Fibroblast of skin of left biceps (primary cell): Measurements from ENCODE around the gene GSE1.

Source experiments
- DNase-seq, 2 experiments: peaks; one replicate each; pipeline ENCODE4 v3.0.0-alpha.2; 2013; ENCODE audit warnings: low read depth in 2 of 2

GSE1 gene

DNA sequence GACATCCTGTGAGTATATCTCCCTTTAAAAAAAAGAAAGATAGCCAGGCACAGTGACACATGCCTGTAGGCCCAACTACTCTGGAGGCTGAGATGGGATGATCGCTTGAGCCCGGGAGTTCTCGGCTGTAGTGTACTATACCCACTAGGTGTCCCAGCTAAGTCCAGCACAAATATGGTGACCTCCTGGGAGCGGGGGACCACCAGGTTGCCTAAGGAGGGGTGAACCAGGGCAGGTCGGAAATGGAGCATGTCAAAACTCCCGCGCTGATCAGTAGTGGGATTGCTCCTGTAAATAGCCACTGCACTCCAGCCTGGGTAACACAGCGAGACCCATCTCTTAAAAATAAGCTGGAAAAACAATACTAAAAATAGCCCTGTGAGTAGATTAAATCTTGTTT lies 46.2 kb downstream of the GSE1 start:
- DNase-seq: no peak

GRCh38 chr16:85659805-85660511 lies 46.8 kb downstream of the GSE1 start:
- DNase-seq: no peak

DNA sequence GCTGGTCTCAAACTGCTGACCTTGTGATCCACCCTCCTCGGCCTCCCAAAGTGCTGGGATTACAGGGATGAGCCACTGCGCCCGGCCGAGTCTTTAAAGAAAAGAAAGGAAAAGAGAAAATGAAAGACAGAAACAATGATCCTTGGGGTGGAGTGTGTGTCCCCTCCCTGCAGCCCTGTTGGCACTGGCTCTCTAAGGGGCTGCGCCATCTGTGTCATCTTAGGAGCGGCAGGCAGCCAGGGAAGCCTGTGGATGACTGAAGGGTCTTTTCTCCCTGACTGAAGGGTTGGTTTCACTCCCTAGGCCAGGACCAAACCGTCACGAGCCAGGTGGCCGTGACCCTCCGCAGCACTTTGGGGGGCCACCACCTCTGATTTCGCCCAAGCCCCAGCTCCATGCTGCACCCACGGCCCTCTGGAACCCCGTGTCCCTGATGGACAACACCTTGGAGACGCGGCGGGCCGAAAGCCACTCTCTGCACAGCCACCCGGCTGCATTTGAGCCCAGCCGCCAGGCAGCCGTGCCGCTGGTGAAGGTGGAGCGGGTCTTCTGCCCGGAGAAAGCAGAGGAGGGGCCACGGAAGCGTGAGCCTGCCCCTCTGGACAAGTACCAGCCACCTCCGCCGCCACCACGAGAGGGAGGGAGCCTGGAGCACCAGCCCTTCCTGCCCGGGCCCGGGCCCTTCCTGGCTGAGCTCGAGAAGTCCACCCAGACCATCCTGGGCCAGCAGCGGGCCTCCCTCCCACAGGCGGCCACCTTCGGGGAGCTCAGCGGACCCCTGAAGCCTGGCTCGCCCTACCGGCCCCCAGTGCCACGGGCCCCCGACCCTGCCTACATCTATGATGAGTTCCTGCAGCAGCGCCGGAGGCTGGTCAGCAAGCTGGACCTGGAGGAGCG lies 48.0 kb downstream of the GSE1 start:
- no peak for DNase-seq

DNA sequence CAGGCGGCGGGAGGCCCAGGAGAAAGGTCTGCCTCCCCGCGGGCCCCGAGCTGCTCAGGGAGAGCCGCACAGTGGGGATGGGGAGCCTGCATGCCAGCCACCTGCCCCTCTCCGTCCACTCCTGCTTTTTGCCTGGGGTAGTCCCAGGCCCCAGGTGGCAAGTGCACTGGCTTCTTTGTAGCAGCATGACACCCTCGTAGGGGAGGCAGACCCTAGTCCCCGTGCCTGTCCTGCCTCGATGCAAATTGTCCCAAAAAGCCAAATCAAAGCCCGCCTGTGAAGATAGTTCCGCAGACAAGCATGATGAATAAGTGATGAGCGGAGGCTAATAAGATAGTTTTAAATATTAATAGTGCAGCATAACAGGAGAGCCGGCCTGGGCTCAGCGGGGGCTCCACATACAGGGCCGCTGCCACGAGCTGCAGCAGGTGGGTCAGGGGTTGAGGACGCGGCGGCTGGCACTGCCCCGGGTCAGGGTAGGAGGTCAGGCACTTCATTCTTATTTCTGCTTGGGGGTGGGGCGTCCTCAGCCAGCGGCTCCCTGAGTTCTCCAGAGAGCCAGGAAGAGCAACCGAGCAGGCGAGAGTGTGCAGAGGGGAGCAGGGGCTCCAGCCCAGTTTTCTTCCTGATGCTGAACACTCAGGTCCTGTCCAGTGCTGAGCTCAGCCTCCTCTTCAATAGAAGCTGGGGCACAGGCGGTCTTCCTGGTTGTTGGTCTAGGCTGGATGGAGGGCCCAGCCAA lies 48.8 kb downstream of the GSE1 start:
- DNase-seq: no peak

DNA sequence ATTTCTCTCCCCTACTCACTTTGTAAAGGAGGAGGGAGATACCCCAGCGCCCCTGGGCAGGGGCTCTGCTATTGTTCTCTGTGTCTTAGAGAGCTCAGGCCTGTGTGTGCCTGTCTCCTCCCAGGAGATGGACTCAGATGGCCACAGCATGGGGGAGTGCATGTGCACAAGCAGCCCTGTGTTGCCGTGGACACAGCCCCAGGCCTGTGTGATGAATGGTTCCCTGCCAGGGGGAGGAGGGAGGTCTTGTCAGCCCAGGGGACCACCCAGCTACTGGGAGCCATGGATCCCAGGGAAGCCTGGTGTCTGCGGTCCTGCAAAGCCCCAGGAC lies 49.3 kb downstream of the GSE1 start:
- DNase-seq: no peak

DNA sequence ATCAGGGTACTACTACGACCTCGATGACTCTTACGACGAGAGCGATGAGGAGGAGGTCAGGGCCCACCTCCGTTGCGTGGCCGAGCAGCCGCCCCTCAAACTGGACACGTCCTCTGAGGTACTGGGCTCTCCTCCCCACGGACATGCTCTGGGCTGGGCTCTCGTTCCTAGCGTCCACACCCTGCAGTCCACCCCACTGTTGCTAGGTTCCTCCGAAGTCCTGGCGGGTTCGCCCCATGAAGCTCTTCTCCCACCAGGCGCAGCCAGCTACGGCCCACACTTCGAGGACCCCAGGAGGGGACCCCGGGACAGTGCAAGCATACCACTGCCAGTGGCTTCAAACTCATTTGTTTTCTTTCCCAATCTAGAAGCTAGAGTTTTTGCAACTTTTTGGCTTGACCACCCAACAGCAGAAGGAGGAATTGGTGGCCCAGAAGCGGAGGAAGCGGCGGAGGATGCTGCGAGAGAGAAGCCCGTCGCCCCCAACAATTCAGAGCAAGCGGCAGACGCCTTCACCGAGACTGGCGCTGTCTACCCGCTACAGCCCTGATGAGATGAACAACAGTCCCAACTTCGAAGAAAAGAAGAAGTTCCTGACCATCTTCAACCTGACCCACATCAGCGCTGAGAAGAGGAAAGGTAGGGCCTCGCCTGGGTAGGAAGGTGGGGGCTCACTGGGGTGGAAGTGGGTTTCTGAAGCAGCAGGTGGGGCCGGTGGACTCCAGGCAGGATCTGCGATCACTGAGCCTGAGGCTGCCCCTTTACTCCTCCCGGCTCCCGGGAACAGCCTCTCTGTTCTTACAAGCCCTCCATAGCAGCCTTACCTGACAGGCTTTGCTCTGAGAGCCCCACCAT lies 50.1 kb downstream of the GSE1 start:
- no peak for DNase-seq

- DNase-seq: no peak
These were observed 50.8 kb downstream of the GSE1 start for GRCh38 chr16:85663891-85664321.

- DNase-seq: no peak
These were observed 51.7 kb downstream of the GSE1 start for GRCh38 chr16:85664580-85665372.

GRCh38 chr16:85665373-85665740 lies 52.2 kb downstream of the GSE1 start:
- DNase-seq: no peak

DNA sequence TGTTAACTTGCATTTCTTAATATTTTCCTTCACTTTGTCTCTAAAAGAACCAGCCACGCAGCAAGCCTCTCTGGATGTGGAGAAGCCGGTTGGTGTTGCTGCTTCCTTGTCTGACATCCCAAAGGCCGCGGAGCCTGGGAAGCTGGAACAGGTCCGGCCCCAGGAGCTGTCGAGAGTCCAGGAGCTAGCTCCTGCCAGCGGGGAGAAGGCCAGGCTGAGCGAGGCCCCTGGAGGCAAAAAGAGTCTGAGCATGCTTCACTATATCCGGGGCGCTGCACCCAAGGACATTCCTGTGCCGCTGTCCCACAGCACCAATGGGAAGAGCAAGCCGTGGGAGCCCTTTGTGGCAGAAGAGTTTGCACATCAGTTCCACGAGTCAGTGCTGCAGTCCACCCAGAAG lies 52.8 kb downstream of the GSE1 start:
- DNase-seq: no peak

GRCh38 chr16:85667261-85667660 lies 54.1 kb downstream of the GSE1 start:
- DNase-seq: no peak

GRCh38 chr16:85667841-85668413 lies 54.8 kb downstream of the GSE1 start:
- no peak for DNase-seq

DNA sequence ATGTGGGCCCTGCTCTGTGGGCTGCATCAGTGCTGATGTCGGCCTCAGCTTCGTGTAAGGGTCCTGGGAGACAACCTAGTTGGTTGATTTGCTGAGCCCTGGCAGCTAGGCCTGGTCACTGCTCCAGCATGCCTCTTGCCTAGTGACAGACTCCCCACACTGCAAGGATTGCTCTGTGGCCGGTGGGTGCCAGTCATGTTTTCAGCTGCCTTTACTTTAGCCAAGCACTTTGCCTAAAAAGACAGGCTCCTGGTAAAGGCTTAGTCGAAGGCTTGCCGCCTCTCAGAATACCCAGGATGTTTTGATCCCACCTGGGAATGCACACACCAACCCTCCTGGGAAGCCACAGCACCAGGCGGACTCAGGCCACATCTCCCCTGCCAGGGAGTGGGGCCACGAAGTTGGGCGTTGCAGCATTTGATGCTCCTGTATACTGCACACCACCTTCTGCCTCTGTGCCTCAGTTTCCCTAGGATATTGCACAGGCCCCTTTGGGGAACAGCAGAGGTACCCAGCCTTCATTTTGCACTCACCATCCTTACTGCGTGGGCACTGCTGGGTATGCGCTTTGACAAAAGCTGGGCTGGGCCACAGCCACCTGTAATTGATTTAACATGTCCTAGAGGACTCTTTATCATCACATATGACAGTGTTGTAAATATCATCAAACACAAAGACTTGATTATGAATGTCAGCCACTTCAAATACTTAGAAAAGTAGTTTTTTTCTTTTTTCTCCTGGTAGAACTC lies 55.7 kb downstream of the GSE1 start:
- DNase-seq: no peak

- no peak for DNase-seq
These were observed 57.7 kb downstream of the GSE1 start for GRCh38 chr16:85670840-85671239.

DNA sequence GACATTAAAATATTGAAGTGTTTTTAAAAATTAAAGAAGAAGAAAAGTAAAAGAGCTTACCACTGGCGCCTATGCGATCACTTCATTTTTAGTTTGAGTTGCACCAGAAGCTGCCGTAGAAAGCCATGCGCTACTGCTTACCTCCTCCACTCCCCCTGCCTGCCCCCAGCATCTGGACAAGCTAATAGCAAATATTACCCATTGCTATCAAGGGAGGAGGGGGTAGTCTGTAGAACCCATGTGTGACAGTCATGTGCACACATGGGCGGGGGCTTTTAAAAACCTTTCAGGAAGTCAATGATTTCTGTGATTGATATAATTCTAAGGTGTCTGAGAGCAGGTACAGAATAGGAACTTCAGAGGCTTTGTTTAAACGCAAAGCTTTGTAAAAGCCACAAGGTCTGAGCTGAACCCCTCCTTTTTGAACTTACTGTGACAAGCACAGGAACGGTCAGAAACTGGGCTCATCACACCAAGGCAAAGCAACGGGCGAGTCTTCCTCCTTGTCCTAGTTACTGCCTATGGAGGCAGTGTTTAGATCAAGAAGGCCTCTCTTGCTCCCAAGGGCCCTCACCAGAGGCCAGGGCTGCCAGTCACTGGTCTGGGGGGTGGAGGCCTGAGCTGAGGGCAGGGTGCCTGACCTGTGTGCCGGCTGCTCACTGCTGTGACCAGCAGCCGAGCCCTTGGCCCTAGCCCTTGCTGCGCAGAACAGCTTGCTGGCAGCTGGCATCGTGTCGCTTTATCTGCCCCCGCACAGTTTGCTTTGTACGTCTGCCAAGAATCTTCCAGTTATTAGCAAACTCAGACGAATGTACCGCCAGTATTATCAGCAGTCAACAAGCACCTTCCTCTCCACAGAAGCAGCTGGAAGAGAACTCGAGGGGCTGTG lies 60.7 kb downstream of the GSE1 start:
- DNase-seq: no peak

GRCh38 chr16:85674418-85674755 lies 61.3 kb downstream of the GSE1 start:
- no peak for DNase-seq

- DNase-seq: no peak
These were observed 61.7 kb downstream of the GSE1 start for GRCh38 chr16:85674828-85675227.

GRCh38 chr16:85675251-85675874 lies 62.2 kb downstream of the GSE1 start:
- DNase-seq: no peak
